ENCODE data around the gene CTNS.
"Not testable (repeated sequence)": the region's sequence is repeated elsewhere in the genome, so short reads cannot be mapped to it uniquely, and the experiment has no call there.

The CTNS gene

DNA sequence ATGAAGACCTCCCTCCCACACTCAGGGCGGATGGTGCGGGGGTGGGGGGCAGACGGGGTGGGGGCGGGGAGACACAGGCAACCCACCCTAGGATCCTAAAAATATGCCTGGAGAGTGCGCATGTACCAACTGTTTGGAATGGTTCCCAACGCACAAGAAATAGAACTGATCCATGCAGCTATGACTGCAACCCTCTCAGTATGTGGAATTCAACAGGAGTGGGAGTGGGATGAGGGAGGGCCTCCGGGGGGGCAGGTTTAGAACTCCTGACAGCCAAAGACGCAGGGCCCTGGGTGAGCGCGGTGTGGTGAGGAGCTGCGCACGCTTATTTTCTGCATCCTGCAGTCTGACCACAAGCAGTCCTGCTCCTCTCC, 60.5 kb downstream of the CTNS start:
- H3K27ac Mint-ChIP-seq, result no peak overlapping the region
- H3K27me3 Mint-ChIP-seq, result no peaks in the 10 kb centered on the region
- no peaks in the 10 kb centered on the region for H3K9me3 Mint-ChIP-seq
- no peak overlapping the region for H3K4me3 Mint-ChIP-seq
- peaks cover 4% of the 10 kb centered on the region for H3K36me3 Mint-ChIP-seq (ENCODE audit: low read depth)
- H3K4me1 Mint-ChIP-seq (ENCODE audit: low read depth), result peaks cover 33% of the 10 kb centered on the region

- Mint-ChIP-seq H3K4me3 (no peak overlapping the region), H3K27ac (no peak overlapping the region), H3K4me1 (ENCODE audit: low read depth) (peaks cover 31% of the 10 kb centered on the region), H3K27me3 (no peaks in the 10 kb centered on the region), H3K9me3 (peaks cover 3% of the 10 kb centered on the region), H3K36me3 (ENCODE audit: low read depth) (peaks cover 9% of the 10 kb centered on the region)
Observed at GRCh38 chr17:3698139-3698538, 61.6 kb downstream of the CTNS start.

DNA sequence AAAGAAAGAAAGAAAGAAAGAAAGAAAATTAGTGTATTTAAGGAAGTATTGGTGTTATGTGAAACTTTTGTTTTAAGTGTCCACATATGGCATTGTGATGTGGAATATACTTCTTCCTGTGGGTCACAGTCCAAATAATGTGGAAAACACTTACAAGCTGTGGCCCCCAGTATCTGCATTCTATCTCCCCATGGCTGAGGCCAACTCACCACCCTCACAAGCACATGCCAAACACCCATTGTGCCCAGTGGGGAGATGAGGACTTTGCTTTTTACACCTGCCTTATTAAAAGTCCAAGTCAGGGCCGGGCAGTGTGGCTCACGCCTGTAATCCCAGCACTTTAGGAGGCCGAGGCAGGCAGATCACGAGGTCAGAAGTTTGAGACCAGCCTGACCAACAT, 63.4 kb downstream of the CTNS start:
- no peaks in the 10 kb centered on the region for H3K27me3 Mint-ChIP-seq
- no peak overlapping the region for H3K27ac Mint-ChIP-seq
- H3K4me1 Mint-ChIP-seq (ENCODE audit: low read depth), result peaks cover 16% of the 10 kb centered on the region

DNA sequence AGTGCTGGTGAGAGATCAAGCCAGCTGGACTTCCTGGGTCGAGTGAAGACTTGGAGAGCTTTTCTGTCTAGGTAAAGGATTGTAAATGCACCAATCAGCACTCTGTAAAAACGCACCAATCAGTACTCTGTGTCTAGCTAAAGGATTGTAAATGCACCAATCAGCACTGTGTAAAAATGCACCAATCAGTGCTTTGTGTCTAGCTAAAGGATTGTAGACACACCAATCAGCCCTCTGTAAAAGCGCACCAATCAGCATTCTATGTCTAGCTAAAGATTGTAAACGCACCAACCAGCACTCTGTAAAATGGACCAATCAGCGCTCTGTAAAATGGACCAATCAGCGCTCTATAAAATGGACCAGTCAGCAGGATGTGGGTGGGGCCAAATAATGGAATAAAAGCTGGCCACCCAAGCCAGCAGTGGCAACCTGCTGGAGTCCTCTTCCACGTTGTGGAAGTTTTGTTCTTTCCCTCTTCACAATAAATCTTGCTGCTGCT, 65.5 kb downstream of the CTNS start:
- not testable (repeated sequence) for H3K27ac Mint-ChIP-seq; H3K27me3 Mint-ChIP-seq; H3K9me3 Mint-ChIP-seq; H3K4me3 Mint-ChIP-seq; H3K36me3 Mint-ChIP-seq (ENCODE audit: low read depth)
- H3K4me1 Mint-ChIP-seq (ENCODE audit: low read depth), result peaks cover 13% of the 10 kb centered on the region

More for the DNA sequence above, 63.4 kb downstream of the CTNS start:
- Mint-ChIP-seq H3K36me3 (ENCODE audit: low read depth) (peaks cover 9% of the 10 kb centered on the region), H3K4me3 (no peak overlapping the region), H3K9me3 (peaks cover 3% of the 10 kb centered on the region)

GRCh38 chr17:3704931-3705717, 68.6 kb downstream of the CTNS start:
- H3K27me3 Mint-ChIP-seq, result no peaks in the 10 kb centered on the region
- H3K27ac Mint-ChIP-seq, result no peak overlapping the region
- peaks cover 9% of the 10 kb centered on the region for H3K36me3 Mint-ChIP-seq (ENCODE audit: low read depth)
- H3K4me3 Mint-ChIP-seq, result no peak overlapping the region
- peaks cover 33% of the 10 kb centered on the region for H3K4me1 Mint-ChIP-seq (ENCODE audit: low read depth)
- peaks cover 3% of the 10 kb centered on the region for H3K9me3 Mint-ChIP-seq

GRCh38 chr17:3705718-3705984, 69.1 kb downstream of the CTNS start:
- not testable (repeated sequence) for H3K27me3 Mint-ChIP-seq; H3K36me3 Mint-ChIP-seq (ENCODE audit: low read depth); H3K4me3 Mint-ChIP-seq; H3K9me3 Mint-ChIP-seq; H3K27ac Mint-ChIP-seq
- peaks cover 34% of the 10 kb centered on the region for H3K4me1 Mint-ChIP-seq (ENCODE audit: low read depth)

DNA sequence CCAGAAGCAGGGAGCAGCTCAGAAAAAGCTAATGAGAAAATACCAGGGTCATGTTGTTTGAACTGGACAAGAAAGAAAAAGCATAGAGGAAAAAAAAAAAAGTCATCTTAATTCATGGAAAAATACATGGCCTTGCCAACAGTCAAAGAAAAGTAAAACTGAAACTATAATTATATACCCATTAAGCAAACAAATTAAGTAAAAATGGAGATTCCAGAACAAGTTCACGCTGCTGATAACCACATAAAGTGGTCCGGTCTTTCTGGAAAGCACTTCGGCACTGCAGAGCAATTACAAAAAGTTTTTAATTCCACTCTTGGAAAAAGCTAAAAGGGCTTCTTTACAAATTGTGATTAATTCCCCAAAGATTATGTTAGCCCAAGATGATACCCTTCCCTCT, 71.8 kb downstream of the CTNS start:
- Mint-ChIP-seq H3K36me3 (ENCODE audit: low read depth) (peaks cover 16% of the 10 kb centered on the region), H3K27ac (peak overlapping the region; percentile 41), H3K27me3 (no peaks in the 10 kb centered on the region), H3K4me3 (no peak overlapping the region), H3K9me3 (no peaks in the 10 kb centered on the region), H3K4me1 (ENCODE audit: low read depth) (peaks cover 50% of the 10 kb centered on the region)

DNA sequence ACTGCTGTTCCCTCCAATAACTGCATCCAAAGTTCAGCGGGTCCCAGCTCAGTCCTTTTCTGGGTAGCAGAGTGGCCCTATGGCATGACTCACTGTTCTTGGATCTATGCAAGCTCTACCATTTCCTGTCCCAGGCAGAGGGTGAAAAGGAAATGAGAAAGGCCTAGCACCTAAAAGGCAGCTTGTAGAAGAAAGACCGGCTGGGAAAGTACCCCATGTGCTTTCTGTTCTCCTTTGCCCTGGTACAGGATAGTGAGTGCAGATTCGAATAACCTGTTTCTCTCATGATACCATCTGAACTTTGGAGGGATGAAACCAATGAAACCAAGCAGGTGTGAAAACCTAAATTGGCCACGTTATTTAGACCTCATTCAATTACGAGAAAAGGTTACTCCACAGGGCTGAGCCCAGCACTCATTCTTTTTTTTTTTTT, 74.4 kb downstream of the CTNS start:
- H3K27ac Mint-ChIP-seq, result peak overlapping the region; percentile 69
- peak overlapping the region; percentile 20 for H3K4me3 Mint-ChIP-seq
- no peaks in the 10 kb centered on the region for H3K9me3 Mint-ChIP-seq
- H3K27me3 Mint-ChIP-seq, result no peaks in the 10 kb centered on the region
- H3K36me3 Mint-ChIP-seq (ENCODE audit: low read depth), result peaks cover 32% of the 10 kb centered on the region
- H3K4me1 Mint-ChIP-seq (ENCODE audit: low read depth), result peaks cover 58% of the 10 kb centered on the region
